K562 (cell line): ENCODE measurements around the gene TRIM47. TPM values are rescaled to one million over a fixed set of nuclear protein-coding genes. Genes with fewer than 3 reads are reported as not detected.

ENCODE experiments used
- ATAC-seq: fragments of 200-7000 bp; cut with Tn5 transposase; 3 replicates; pipeline ENCODE4 v1.9.1; 2020; ENCODE audit warnings: moderate library complexity
- BruUV-seq: library from RNA; stranded (reverse); fragments of 400-500 nt; replicated peaks from 2 replicates; lab custom pipeline; 2021; lab: Mats Ljungman, UMichigan
- CTCF ChIA-PET: fragments of 300-600 bp; formaldehyde crosslinking; extraction: SDS; loops from one replicate; lab custom pipeline; 2021; ENCODE audit warnings: low intra/inter-chr PET ratio; lab: Yijun Ruan, JAX
- POLR2A ChIA-PET: fragments of 300-600, 350-650 bp; sonication (Branson Sonifier 250); formaldehyde crosslinking; extraction: SDS; loops from one replicate; lab custom pipeline; 2021; ENCODE audit warnings: antibody characterized with exemption, inconsistent platforms; lab: Yijun Ruan, JAX
- DNase-seq, 4 experiments: peaks; one replicate each; pipeline versions ENCODE4 v3.0.0 to v3.0.0-alpha.2; 2011 to 2018; ENCODE audit warnings: low spot score in 3 of 4, mixed read lengths in 3 of 4; ENCODE audit errors: extremely low read depth in 1 of 4
- FAIRE-seq: peaks from 2 replicates; lab custom pipeline; 2011; peaks lifted over from hg19 to GRCh38; lab: Jason Lieb, UNC
- H2AFZ ChIP-seq: 2 replicates; pipeline ENCODE4 v1.6.0; 2011; ENCODE audit warnings: low read depth, low read length, control low read depth, inconsistent platforms
- H3K27ac ChIP-seq: fragments of 200-600 bp; 3 replicates; pipeline ENCODE4 v1.8.0; 2011; ENCODE audit warnings: low read depth, mild to moderate bottlenecking, control low read depth, inconsistent platforms, low read length, moderate library complexity, mixed read lengths; ENCODE audit errors: extremely low read depth
- H3K27me3 ChIP-seq, 2 experiments: fragments of 300-600 bp in 1 of 2; 2 replicates in 1 of 2; 3 replicates in 1 of 2; pipeline versions ENCODE4 v1.6.0 to v1.8.0; 2011; ENCODE audit warnings: inconsistent platforms in 2 of 2, low read length in 2 of 2, mild to moderate bottlenecking in 1 of 2, mixed read lengths in 1 of 2, moderate library complexity in 1 of 2; ENCODE audit not compliant: control insufficient read depth in 2 of 2, insufficient read depth in 2 of 2
- H3K36me3 ChIP-seq: fragments of 300-600 bp; 3 replicates; pipeline ENCODE4 v1.8.0; 2011; ENCODE audit warnings: mild to moderate bottlenecking, low read length, inconsistent platforms; ENCODE audit not compliant: control insufficient read depth, insufficient read depth
- H3K4me1 ChIP-seq, 2 experiments: fragments of 200-600 bp in 1 of 2; replicated peaks in 1 of 2; 2 replicates in 1 of 2; 3 replicates in 1 of 2; pipeline versions ENCODE4 v1.5.1 to v1.8.0; 2011; ENCODE audit warnings: inconsistent platforms in 2 of 2, low read length in 2 of 2, mild to moderate bottlenecking in 1 of 2, mixed read lengths in 1 of 2, moderate library complexity in 1 of 2; ENCODE audit not compliant: control insufficient read depth in 2 of 2, insufficient read depth in 2 of 2
- H3K4me2 ChIP-seq: 2 replicates; pipeline ENCODE4 v1.6.1; 2011; ENCODE audit warnings: low read length, control low read depth, inconsistent platforms, mixed read lengths; ENCODE audit not compliant: insufficient read depth
- H3K4me3 ChIP-seq: fragments of 200-600 bp; sonication (generic), shearing (Covaris generic); 2 replicates; pipeline ENCODE4 v1.5.1; 2016; ENCODE audit warnings: control low read depth, inconsistent platforms
- H3K79me2 ChIP-seq: fragments of 200-600 bp; 3 replicates; pipeline ENCODE4 v1.8.0; 2011; ENCODE audit warnings: low read length, inconsistent platforms; ENCODE audit not compliant: control insufficient read depth, insufficient read depth
- H3K9ac ChIP-seq, 2 experiments: 2 replicates each; pipeline versions ENCODE4 v1.6.0 to v1.6.1; 2011; ENCODE audit warnings: low read depth in 2 of 2, low read length in 2 of 2, control low read depth in 1 of 2, inconsistent platforms in 1 of 2, mild to moderate bottlenecking in 1 of 2, mixed read lengths in 1 of 2; ENCODE audit not compliant: insufficient read depth in 1 of 2
- H3K9me1 ChIP-seq: one replicate; pipeline ENCODE4 v1.6.0; 2011; ENCODE audit warnings: inconsistent platforms, mild to moderate bottlenecking, low read length, moderate library complexity; ENCODE audit not compliant: control insufficient read depth, insufficient read depth
- H3K9me3 ChIP-seq: replicated peaks from 2 replicates; pipeline ENCODE4 v1.5.1; 2011; ENCODE audit warnings: low read depth, low read length, inconsistent platforms; ENCODE audit not compliant: control insufficient read depth, insufficient read depth
- H4K20me1 ChIP-seq: replicated peaks from 2 replicates; pipeline ENCODE4 v1.6.1; 2011; ENCODE audit warnings: low read length, inconsistent platforms, mixed read lengths; ENCODE audit not compliant: control insufficient read depth, insufficient read depth
- ATF1 ChIP-seq, 2 experiments: fragments of 450-650 bp in 1 of 2; IDR thresholded peaks; 2 replicates each; pipeline ENCODE4 v1.6.1; 2016; ENCODE audit warnings: missing compliant biosample characterization in 1 of 2, missing genetic modification characterization in 1 of 2
- ATF7 ChIP-seq: fragments of 450-650 bp; IDR thresholded peaks from 2 replicates; pipeline ENCODE4 v1.7.1; 2014; ENCODE audit warnings: mild to moderate bottlenecking, moderate library complexity
- C11orf30 ChIP-seq: fragments of 450-650 bp; IDR thresholded peaks from 2 replicates; pipeline ENCODE4 v1.6.1; 2016; ENCODE audit warnings: low read depth, mild to moderate bottlenecking
- ERF ChIP-seq: fragments of 450-650 bp; formaldehyde crosslinking; IDR thresholded peaks from 2 replicates; pipeline ENCODE4 v1.4.0; 2020; ENCODE audit warnings: mild to moderate bottlenecking, mixed read lengths
- EZH2 ChIP-seq: IDR thresholded peaks from 2 replicates; pipeline ENCODE4 v1.6.1; 2012; ENCODE audit warnings: low read depth, mild to moderate bottlenecking, inconsistent platforms, low read length, borderline replicate concordance
- FOSL1 ChIP-seq: fragments of 200-800 bp; sonication (Bioruptor generic); conservative IDR thresholded peaks from 2 replicates; pipeline ENCODE4 v1.6.1; 2016; ENCODE audit warnings: missing genetic modification characterization, missing compliant biosample characterization
- GATA2 ChIP-seq: sonication (generic); formaldehyde crosslinking; IDR thresholded peaks from 2 replicates; pipeline ENCODE4 v1.4.0; 2020; ENCODE audit warnings: mild to moderate bottlenecking, missing genetic modification reagents
- HDAC1 ChIP-seq, 2 experiments: fragments of 450-650 bp; IDR thresholded peaks; 2 replicates each; pipeline ENCODE4 v1.6.1; 2016 to 2017; ENCODE audit warnings: inconsistent platforms in 1 of 2, mild to moderate bottlenecking in 1 of 2, moderate library complexity in 1 of 2
- HLTF ChIP-seq: fragments of 450-650 bp; IDR thresholded peaks from 2 replicates; pipeline ENCODE4 v1.6.1; 2016
- KDM1A ChIP-seq, 2 experiments: fragments of 450-650 bp; IDR thresholded peaks; 2 replicates each; pipeline ENCODE4 v1.6.1; 2016; ENCODE audit warnings: mild to moderate bottlenecking in 2 of 2
- KDM5B ChIP-seq: fragments of 200-600 bp; sonication (generic); IDR thresholded peaks from 2 replicates; pipeline ENCODE4 v1.6.1; 2012; ENCODE audit warnings: low read depth, mild to moderate bottlenecking, moderate library complexity, low read length, control low read depth, inconsistent platforms; ENCODE audit not compliant: insufficient replicate concordance
- NELFE ChIP-seq: IDR thresholded peaks from 2 replicates; pipeline ENCODE4 v1.6.1; 2011; ENCODE audit warnings: mild to moderate bottlenecking; ENCODE audit not compliant: insufficient read depth, insufficient read length
- PHF20 ChIP-seq: fragments of 450-650 bp; IDR thresholded peaks from 2 replicates; pipeline ENCODE4 v1.6.1; 2018; ENCODE audit not compliant: partially characterized antibody
- PML ChIP-seq: IDR thresholded peaks from 2 replicates; pipeline ENCODE4 v1.6.1; 2012; ENCODE audit warnings: low read length, inconsistent platforms
- POLR2A ChIP-seq: fragments of 450-650 bp; conservative IDR thresholded peaks from 2 replicates; pipeline ENCODE4 v1.6.1; 2016
- PURB ChIP-seq: sonication (generic); formaldehyde crosslinking; IDR thresholded peaks from 2 replicates; pipeline ENCODE4 v1.9.0; 2021; ENCODE audit warnings: low read depth, mild to moderate bottlenecking, missing genetic modification reagents
- SMARCB1 ChIP-seq: IDR thresholded peaks from 2 replicates; pipeline ENCODE4 v1.6.1; 2011; ENCODE audit warnings: improper control_type of control experiment, low read depth; ENCODE audit not compliant: insufficient read length
- SRSF9 ChIP-seq: fragments of 200-400 bp; formaldehyde crosslinking; IDR thresholded peaks from 2 replicates; pipeline ENCODE4 v1.6.1; 2017; ENCODE audit warnings: low read depth, low read length, borderline replicate concordance
- ZNF124 ChIP-seq: sonication (generic); formaldehyde crosslinking; IDR thresholded peaks from 2 replicates; pipeline ENCODE4 v1.8.1; 2022; ENCODE audit warnings: missing genetic modification reagents
- ZNF551 ChIP-seq: fragments of 250-450 bp; sonication (Bioruptor Pico); IDR thresholded peaks from 2 replicates; pipeline ENCODE4 v1.5.0; 2021; ENCODE audit warnings: mild to moderate bottlenecking, moderate library complexity
- ZNF57 ChIP-seq: fragments of 450-650 bp; formaldehyde crosslinking; IDR thresholded peaks from 2 replicates; pipeline ENCODE4 v1.4.0; 2020; ENCODE audit warnings: mild to moderate bottlenecking, moderate library complexity
- ZNF589 ChIP-seq: fragments of 200-800 bp; sonication (Bioruptor generic); IDR thresholded peaks from 2 replicates; pipeline ENCODE4 v1.6.1; 2016; ENCODE audit warnings: low read depth, missing genetic modification characterization, missing compliant biosample characterization
- ZNF766 ChIP-seq: fragments of 200-800 bp; sonication (Bioruptor generic); conservative IDR thresholded peaks from 2 replicates; pipeline ENCODE4 v1.6.1; 2016; ENCODE audit warnings: missing genetic modification characterization, missing compliant biosample characterization
- ZNF785 ChIP-seq: fragments of 250-450 bp; sonication (Bioruptor Pico); IDR thresholded peaks from 2 replicates; pipeline ENCODE4 v1.4.0; 2020; ENCODE audit warnings: mild to moderate bottlenecking
- WGBS: fragments of 100-300 bp; shearing (Covaris generic); methylation state at CpG from one replicate; pipeline ENCODE4 v1.1.6; 2016; ENCODE audit warnings: low coverage, mixed read lengths; ENCODE audit not compliant: insufficient coverage; ENCODE audit errors: missing lambda C conversion rate; 5-methylcytosine and 5-hydroxymethylcytosine counted together
- in situ Hi-C: fragments of 300-500 bp; cut with MboI; formaldehyde crosslinking; loops from 4 replicates; pipeline ENCODE4 v1.15.0; 2018; ENCODE audit warnings: inconsistent platforms, mixed read lengths
- intact Hi-C: fragments of 100-400 bp; cut with micrococcal nuclease; formaldehyde crosslinking; loops from 2 replicates; pipeline ENCODE4 v1.14.2; 2022
- polyA plus RNA-seq, 8 experiments: library from polyadenylated mRNA; depleted of rRNA in 4 of 8; stranded (reverse) in 5 of 8; unstranded in 3 of 8; fragments of >200 nt; fragmentation: Nextera tagmentation in 2 of 8; fragmentation: Illumina TruSeq in 1 of 8; extraction: Ambion mirVana in 2 of 8; extraction: Trizol in 1 of 8; gene quantifications; 2 replicates each; pipeline versions ENCODE4 v1.2.1 to v1.2.3, GENCODE V29; 2011 to 2014; ENCODE audit warnings: inconsistent platforms in 1 of 8, missing spikeins in 1 of 8
- total RNA-seq, 7 experiments: library from RNA; depleted of rRNA in 6 of 7; stranded (reverse); fragments of >200 nt in 6 of 7; fragmentation: Illumina TruSeq in 2 of 7; extraction: Trizol in 2 of 7; gene quantifications; 2 replicates each; pipeline versions ENCODE4 v1.2.1 to v1.2.3, GENCODE V29; 2011 to 2021; ENCODE audit warnings: low replicate concordance in 1 of 7
- TF ChIP-seq, protein P1 (sequence below): sonication (generic); formaldehyde crosslinking; IDR thresholded peaks from 2 replicates; pipeline ENCODE4 v1.8.1; 2023; ENCODE audit warnings: mild to moderate bottlenecking, missing genetic modification reagents

Gene TRIM47
- total and polyA plus RNA-seq, 9 of the 15 experiments (the other 6 are each of a cell fraction or from before 2014, with no cell fraction given), result 0.56 to 6.1 (median 3.2) TPM

DNA sequence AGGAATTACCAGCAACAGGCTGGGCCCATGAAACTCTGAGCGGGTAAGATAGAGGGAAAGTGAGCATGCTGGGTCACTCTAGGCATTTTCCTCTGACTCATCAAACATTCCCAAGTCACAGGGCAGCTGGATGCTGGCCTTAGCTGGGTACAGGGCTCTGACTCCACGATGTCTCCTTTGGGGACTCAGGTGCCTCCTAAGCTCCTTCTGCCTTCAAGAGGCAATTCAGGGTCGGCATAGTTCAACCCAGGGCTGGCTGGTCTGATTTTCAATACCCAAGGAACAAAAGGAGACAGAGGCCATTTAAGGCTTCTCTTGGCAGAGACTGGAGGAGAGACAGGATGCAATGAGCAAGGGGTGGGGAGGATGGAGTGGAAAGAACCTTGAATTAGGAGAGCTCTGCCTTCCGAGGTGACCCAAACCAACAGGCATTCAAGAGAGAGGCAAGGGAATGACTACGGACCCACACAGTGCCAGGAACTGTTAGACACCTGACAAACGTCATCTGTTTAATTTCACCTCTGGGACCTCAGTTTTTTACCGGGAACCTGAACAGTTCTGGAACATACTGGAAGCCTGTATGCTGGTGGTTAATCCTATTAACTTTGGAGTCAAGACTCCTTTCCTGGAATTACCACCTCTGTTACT, 24.2 kb downstream of the TRIM47 start:
- peak in 1 of 4 experiments; percentile 12 for DNase-seq
- intact Hi-C loops, result loop anchor here (2.0 kb wide), 1 partner anchor 43 kb away; the partner anchor contains the start of gene TRIM65
- 2% methylated on average over 6 of the region's 7 CpGs for WGBS
- ChIA-PET CTCF (interaction anchor here (2.6 kb wide), 1 partner anchor 42 kb away, joined by 16 read pairs; the partner anchor contains the start of gene TRIM65), POLR2A (interaction anchor here (0.9 to 8.2 kb wide), 8 partner anchors 9 to 90 kb away, joined by 3 to 109 read pairs (median 4); partner anchors contain the start of genes GALK1 and UNC13D)
- BruUV-seq, result TSS peak; percentile 81
- peaks cover 34% of the 10 kb centered on the region for H3K79me2 ChIP-seq
- H3K4me1 ChIP-seq, result peaks cover 31 to 36% of the 10 kb centered on the region in 2 experiments
- no peaks in the 10 kb centered on the region for H3K27me3 ChIP-seq
- no peak for ATAC-seq
- H3K9me1 ChIP-seq, result no peaks in the 10 kb centered on the region
- H3K4me2 ChIP-seq, result peak overlapping the region; percentile 87
- peaks cover 22% of the 10 kb centered on the region; the same call in 2 of the 3 replicates for H3K36me3 ChIP-seq
- FAIRE-seq, result no peak
- H3K9me3 ChIP-seq, result no peaks in the 10 kb centered on the region
- H3K4me3 ChIP-seq, result peak overlapping the region; percentile 88
- in situ Hi-C loops, result no loop called here
- peak overlapping the region; percentile 84 for H3K27ac ChIP-seq
- H2AFZ ChIP-seq, result no peak overlapping the region
- H4K20me1 ChIP-seq, result no peaks in the 10 kb centered on the region
- peak overlapping the region; percentile 77 to 83 for H3K9ac ChIP-seq
- TF ChIP-seq NELFE (no peak), PURB (CRISPR knock-in tag) (no peak), ATF7 (no peak), ZNF785 (CRISPR knock-in tag) (no peak), ZNF766 (no peak), EZH2 (no peak), SMARCB1 (no peak), ERF (no peak), C11orf30 (peak; percentile 74), PHF20 (no peak), FOSL1 (peak; percentile 69), KDM5B (peak; percentile 40), ZNF589 (CRISPR knock-in tag) (peak; percentile 16; the same call in 1 of the 2 replicates), ATF1 (CRISPR knock-in tag; IDR thresholded peaks at IDR 0.05) (no peak), ATF1 (tag; IDR thresholded peaks at IDR 0.05) (no peak), ZNF124 (no peak), KDM1A (IDR thresholded peaks at IDR 0.05) (no peak), HLTF (no peak), SRSF9 (no peak), ZNF551 (CRISPR knock-in tag) (no peak), ZNF57 (CRISPR knock-in tag) (no peak), GATA2 (CRISPR knock-in tag) (no peak), POLR2A (no peak), HDAC1 (IDR thresholded peaks at IDR 0.05) (no peak), PML (peak; percentile 18; the same call in 1 of the 2 replicates)
- TF ChIP-seq, protein P1, sequence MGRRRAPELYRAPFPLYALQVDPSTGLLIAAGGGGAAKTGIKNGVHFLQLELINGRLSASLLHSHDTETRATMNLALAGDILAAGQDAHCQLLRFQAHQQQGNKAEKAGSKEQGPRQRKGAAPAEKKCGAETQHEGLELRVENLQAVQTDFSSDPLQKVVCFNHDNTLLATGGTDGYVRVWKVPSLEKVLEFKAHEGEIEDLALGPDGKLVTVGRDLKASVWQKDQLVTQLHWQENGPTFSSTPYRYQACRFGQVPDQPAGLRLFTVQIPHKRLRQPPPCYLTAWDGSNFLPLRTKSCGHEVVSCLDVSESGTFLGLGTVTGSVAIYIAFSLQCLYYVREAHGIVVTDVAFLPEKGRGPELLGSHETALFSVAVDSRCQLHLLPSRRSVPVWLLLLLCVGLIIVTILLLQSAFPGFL, result no peak
